WTC11 (cell line): ENCODE data around the gene TXNDC5.

ENCODE experiments used
- CTCF ChIP-seq: fragments of 200-600 bp; IDR thresholded peaks from 2 replicates; pipeline ENCODE4 v1.8.0; 2022; ENCODE audit warnings: antibody characterized with exemption
- FOXP1 ChIP-seq: sonication (generic); formaldehyde crosslinking; IDR thresholded peaks from 2 replicates; pipeline ENCODE4 v1.8.0; 2022; ENCODE audit warnings: missing genetic modification reagents, mild to moderate bottlenecking, moderate library complexity, borderline replicate concordance
- GABPB1 ChIP-seq: sonication (generic); formaldehyde crosslinking; IDR thresholded peaks from 2 replicates; pipeline ENCODE4 v1.8.1; 2023; ENCODE audit warnings: mild to moderate bottlenecking, missing genetic modification reagents
- HMGXB4 ChIP-seq: sonication (generic); formaldehyde crosslinking; IDR thresholded peaks from 2 replicates; pipeline ENCODE4 v1.8.1; 2023; ENCODE audit warnings: mild to moderate bottlenecking, moderate library complexity, missing genetic modification reagents
- MAX ChIP-seq: sonication (generic); formaldehyde crosslinking; IDR thresholded peaks from 2 replicates; pipeline ENCODE4 v1.8.0; 2022; ENCODE audit warnings: mild to moderate bottlenecking, missing genetic modification reagents
- MLX ChIP-seq: sonication (generic); formaldehyde crosslinking; IDR thresholded peaks from 2 replicates; pipeline ENCODE4 v1.8.1; 2023; ENCODE audit warnings: mild to moderate bottlenecking, missing genetic modification reagents, moderate library complexity
- PRDM15 ChIP-seq: sonication (generic); formaldehyde crosslinking; IDR thresholded peaks from 2 replicates; pipeline ENCODE4 v1.8.0; 2022; ENCODE audit warnings: missing genetic modification reagents

GRCh38 chr6:7865781-7866180, 44.8 kb downstream of the TXNDC5 start:
- no peak for TF ChIP-seq CTCF
- TF ChIP-seq GABPB1 (CRISPR knock-in tag) = no peak
- no peak for TF ChIP-seq MLX
- TF ChIP-seq MAX (CRISPR knock-in tag) = no peak
- no peak for TF ChIP-seq PRDM15
- TF ChIP-seq HMGXB4 (CRISPR knock-in tag) = no peak
- no peak for TF ChIP-seq FOXP1 (CRISPR knock-in tag)
